HEK293 (cell line): ENCODE data around the gene KDSR.

Source experiments
- CTCF ChIA-PET: fragments of 350-600 bp; formaldehyde crosslinking; extraction: SDS; loops from one replicate; lab custom pipeline; 2021; ENCODE audit warnings: antibody characterized with exemption; lab: Yijun Ruan, JAX
- POLR2A ChIA-PET: fragments of 300-600 bp; formaldehyde crosslinking; extraction: SDS; loops from one replicate; lab custom pipeline; 2020; ENCODE audit warnings: antibody characterized with exemption, inconsistent platforms; lab: Yijun Ruan, JAX
- H3K27ac ChIP-seq: fragments of 200-500 bp; sonication (Bioruptor generic); 2 replicates; pipeline ENCODE4 v1.5.1; 2014; ENCODE audit warnings: low read depth, low read length, control low read depth, inconsistent platforms; ENCODE audit errors: extremely low read depth
- H3K36me3 ChIP-seq, 2 experiments: fragments of 200-500 bp in 1 of 2; sonication (Bioruptor generic) in 1 of 2; 1 replicate in 1 of 2; 2 replicates in 1 of 2; pipeline ENCODE4 v1.5.1; 2014 to 2017; ENCODE audit warnings: inconsistent platforms in 2 of 2, low read length in 2 of 2; ENCODE audit not compliant: control insufficient read depth in 2 of 2, insufficient read depth in 1 of 2
- H3K4me1 ChIP-seq: fragments of 200-500 bp; sonication (Bioruptor generic); 2 replicates; pipeline ENCODE4 v1.5.1; 2014; ENCODE audit warnings: mild to moderate bottlenecking, low read length, inconsistent platforms; ENCODE audit not compliant: control insufficient read depth, insufficient read depth
- H3K4me3 ChIP-seq: 2 replicates; pipeline ENCODE4 v1.5.1; 2011; ENCODE audit warnings: low read depth, mild to moderate bottlenecking, control low read depth, low read length, moderate library complexity
- H3K9me3 ChIP-seq: fragments of 200-500 bp; sonication (Bioruptor generic); 2 replicates; pipeline ENCODE4 v1.5.1; 2014; ENCODE audit warnings: low read depth, low read length, inconsistent platforms; ENCODE audit not compliant: control insufficient read depth, insufficient read depth
- SCRT1 ChIP-seq: fragments of 450-650 bp; formaldehyde crosslinking; IDR thresholded peaks from 2 replicates; pipeline ENCODE4 v1.5.1; 2016; ENCODE audit warnings: missing biosample characterization, missing genetic modification characterization, borderline replicate concordance
- ZNF292 ChIP-seq: fragments of 450-650 bp; formaldehyde crosslinking; IDR thresholded peaks from 2 replicates; pipeline ENCODE4 v1.5.1; 2016; ENCODE audit warnings: low read depth, missing biosample characterization, missing genetic modification characterization, borderline replicate concordance
- ZNF335 ChIP-seq: fragments of 450-650 bp; formaldehyde crosslinking; conservative IDR thresholded peaks from 2 replicates; pipeline ENCODE4 v1.5.1; 2016; ENCODE audit warnings: missing biosample characterization, missing genetic modification characterization
- ZNF433 ChIP-seq: fragments of 450-650 bp; formaldehyde crosslinking; IDR thresholded peaks from 2 replicates; pipeline ENCODE4 v1.5.1; 2016; ENCODE audit warnings: missing biosample characterization, missing genetic modification characterization, low read depth
- ZNF555 ChIP-seq: fragments of 450-650 bp; formaldehyde crosslinking; conservative IDR thresholded peaks from 2 replicates; pipeline ENCODE4 v1.5.1; 2017; ENCODE audit warnings: missing biosample characterization, mild to moderate bottlenecking, missing genetic modification characterization, inconsistent platforms
- ZNF596 ChIP-seq: fragments of 450-650 bp; IDR thresholded peaks from 2 replicates; pipeline ENCODE4 v1.5.0; 2018; ENCODE audit warnings: missing biosample characterization, mild to moderate bottlenecking, missing genetic modification characterization, moderate library complexity
- ZNF623 ChIP-seq: fragments of 450-650 bp; formaldehyde crosslinking; IDR thresholded peaks from 2 replicates; pipeline ENCODE4 v1.5.1; 2016; ENCODE audit warnings: missing biosample characterization, missing genetic modification characterization
- TF ChIP-seq, protein P1 (sequence below): fragments of 450-650 bp; formaldehyde crosslinking; optimal IDR thresholded peaks from 2 replicates; pipeline ENCODE3; 2016; ENCODE audit warnings: missing biosample characterization, mild to moderate bottlenecking, missing genetic modification characterization
- TF ChIP-seq, protein P2 (sequence below): fragments of 450-650 bp; formaldehyde crosslinking; IDR thresholded peaks from 2 replicates; pipeline ENCODE4 v1.5.1; 2017; ENCODE audit warnings: missing biosample characterization, missing genetic modification characterization
- TF ChIP-seq, protein P3 (sequence below): fragments of 450-650 bp; formaldehyde crosslinking; IDR thresholded peaks from 2 replicates; pipeline ENCODE4 v1.5.1; 2016; ENCODE audit warnings: missing biosample characterization, missing genetic modification characterization

KDSR gene

DNA sequence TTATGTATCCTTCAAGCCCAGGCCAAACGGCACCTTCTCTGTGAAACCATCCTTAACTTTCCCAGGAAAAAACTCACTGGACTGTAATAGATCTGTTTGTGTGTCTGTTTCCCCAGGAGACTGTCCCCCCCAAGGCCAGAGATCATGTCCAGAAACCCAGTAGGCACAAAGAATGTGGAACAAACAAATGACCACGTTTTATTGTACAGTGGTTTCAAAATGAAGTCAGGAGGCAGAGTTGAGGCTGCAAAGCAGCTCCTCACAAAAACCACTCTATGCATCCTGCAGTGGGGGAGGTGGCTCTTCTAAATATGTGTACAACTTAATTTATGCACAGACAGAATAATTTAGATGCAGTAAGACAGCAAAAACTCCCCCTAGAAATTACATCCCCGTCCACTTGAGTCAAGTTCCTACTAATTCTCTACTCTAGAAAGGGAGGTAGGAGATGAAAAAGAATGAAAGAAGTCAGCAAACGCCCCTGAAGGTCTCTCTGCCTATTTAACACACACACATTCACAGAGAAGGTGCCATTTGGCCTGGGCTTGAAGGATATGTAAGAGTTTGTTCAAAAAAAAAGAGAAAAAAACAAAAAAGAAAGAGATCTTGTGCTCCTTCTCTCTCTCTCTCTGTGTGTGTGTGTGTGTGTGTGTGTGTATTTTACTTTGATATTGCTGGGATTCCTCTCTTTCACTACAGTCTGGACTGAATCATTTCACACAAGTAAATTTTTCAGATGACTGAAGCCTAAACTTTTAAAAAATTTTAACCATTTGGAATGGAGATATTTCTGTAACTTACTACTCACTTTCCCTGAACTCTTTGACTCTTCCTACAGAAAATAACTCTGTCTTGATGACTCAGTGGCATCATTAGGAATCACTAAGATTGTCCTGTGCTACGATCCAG, 66.9 kb downstream of the KDSR start:
- POLR2A ChIA-PET, result no interaction called here
- H3K4me3 ChIP-seq, result no peak overlapping the region
- CTCF ChIA-PET, result interaction anchor here (0.7 to 1.0 kb wide), 3 partner anchors 43 to 715 kb away, joined by 3 to 4 read pairs (median 3); no protein-coding TSS in a partner anchor
- H3K9me3 ChIP-seq, result no peaks in the 10 kb centered on the region
- H3K36me3 ChIP-seq, result no peaks in the 10 kb centered on the region
- no peak overlapping the region for H3K27ac ChIP-seq
- no peak for TF ChIP-seq ZNF555
- peaks cover 14% of the 10 kb centered on the region for H3K4me1 ChIP-seq

DNA sequence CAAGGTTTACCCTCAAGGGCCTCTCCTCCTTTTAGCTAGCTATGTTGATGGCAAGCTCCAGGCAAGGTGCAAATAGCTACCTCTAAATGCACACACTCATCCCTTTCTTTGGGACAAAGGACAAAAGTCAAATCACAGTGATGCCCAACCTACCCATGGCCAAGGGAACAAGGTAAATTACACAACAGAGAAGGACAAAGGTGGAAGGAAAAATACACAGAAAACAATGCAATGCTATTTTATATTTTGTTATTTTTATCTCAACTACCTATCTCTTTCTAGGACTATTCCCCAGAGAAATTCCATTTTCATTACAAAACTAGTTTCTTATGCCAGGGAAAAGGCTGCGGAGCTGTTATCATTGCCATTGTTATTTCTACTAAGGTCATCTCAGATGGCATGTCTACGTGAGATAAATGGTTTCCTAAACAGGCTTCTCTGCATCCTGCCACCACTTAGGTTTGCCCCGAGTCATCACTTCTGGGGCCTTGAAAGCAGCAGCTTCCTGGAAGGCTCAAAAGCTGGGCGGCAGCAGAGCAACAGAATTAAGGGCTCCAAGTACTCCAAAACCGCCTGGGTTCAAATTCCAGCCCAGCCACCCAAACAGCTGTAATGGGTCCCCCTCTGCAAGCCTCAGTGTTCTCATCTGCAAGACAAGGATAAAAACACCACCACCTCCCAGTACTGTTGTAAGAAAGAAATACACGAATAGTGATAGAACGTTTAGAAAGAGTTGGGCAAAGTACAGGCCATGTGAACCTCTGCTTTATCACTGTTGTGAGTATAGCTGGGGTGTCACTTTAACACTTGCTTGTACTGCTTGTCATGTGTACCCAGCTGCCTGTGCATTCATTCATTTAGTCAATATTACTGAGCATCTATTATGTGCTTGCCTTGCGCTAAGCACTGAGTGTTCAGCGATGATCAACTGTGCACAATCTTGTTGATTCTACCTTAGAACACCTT, 68.3 kb downstream of the KDSR start:
- H3K4me3 ChIP-seq, result no peak overlapping the region
- no peak overlapping the region for H3K27ac ChIP-seq
- H3K36me3 ChIP-seq, result no peaks in the 10 kb centered on the region
- ChIA-PET CTCF (interaction anchor here (0.8 to 1.0 kb wide), 5 partner anchors 19 to 713 kb away, joined by 3 to 4 read pairs (median 3); no protein-coding TSS in a partner anchor), POLR2A (no interaction called here)
- no peak for TF ChIP-seq ZNF433 (tag by site-specific recombination)
- TF ChIP-seq, protein P1, sequence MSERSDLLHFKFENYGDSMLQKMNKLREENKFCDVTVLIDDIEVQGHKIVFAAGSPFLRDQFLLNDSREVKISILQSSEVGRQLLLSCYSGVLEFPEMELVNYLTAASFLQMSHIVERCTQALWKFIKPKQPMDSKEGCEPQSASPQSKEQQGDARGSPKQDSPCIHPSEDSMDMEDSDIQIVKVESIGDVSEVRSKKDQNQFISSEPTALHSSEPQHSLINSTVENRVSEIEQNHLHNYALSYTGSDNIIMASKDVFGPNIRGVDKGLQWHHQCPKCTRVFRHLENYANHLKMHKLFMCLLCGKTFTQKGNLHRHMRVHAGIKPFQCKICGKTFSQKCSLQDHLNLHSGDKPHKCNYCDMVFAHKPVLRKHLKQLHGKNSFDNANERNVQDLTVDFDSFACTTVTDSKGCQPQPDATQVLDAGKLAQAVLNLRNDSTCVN, result no peak
- no peak for TF ChIP-seq ZNF623
- TF ChIP-seq ZNF292 (tag by site-specific recombination), result no peak
- TF ChIP-seq, protein P2, sequence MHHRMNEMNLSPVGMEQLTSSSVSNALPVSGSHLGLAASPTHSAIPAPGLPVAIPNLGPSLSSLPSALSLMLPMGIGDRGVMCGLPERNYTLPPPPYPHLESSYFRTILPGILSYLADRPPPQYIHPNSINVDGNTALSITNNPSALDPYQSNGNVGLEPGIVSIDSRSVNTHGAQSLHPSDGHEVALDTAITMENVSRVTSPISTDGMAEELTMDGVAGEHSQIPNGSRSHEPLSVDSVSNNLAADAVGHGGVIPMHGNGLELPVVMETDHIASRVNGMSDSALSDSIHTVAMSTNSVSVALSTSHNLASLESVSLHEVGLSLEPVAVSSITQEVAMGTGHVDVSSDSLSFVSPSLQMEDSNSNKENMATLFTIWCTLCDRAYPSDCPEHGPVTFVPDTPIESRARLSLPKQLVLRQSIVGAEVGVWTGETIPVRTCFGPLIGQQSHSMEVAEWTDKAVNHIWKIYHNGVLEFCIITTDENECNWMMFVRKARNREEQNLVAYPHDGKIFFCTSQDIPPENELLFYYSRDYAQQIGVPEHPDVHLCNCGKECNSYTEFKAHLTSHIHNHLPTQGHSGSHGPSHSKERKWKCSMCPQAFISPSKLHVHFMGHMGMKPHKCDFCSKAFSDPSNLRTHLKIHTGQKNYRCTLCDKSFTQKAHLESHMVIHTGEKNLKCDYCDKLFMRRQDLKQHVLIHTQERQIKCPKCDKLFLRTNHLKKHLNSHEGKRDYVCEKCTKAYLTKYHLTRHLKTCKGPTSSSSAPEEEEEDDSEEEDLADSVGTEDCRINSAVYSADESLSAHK (tag by site-specific recombination), result no peak
- TF ChIP-seq, protein P3, sequence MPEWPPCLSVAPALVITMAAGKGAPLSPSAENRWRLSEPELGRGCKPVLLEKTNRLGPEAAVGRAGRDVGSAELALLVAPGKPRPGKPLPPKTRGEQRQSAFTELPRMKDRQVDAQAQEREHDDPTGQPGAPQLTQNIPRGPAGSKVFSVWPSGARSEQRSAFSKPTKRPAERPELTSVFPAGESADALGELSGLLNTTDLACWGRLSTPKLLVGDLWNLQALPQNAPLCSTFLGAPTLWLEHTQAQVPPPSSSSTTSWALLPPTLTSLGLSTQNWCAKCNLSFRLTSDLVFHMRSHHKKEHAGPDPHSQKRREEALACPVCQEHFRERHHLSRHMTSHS (tag by site-specific recombination), result no peak
- H3K9me3 ChIP-seq, result no peaks in the 10 kb centered on the region
- peaks cover 14% of the 10 kb centered on the region for H3K4me1 ChIP-seq

DNA sequence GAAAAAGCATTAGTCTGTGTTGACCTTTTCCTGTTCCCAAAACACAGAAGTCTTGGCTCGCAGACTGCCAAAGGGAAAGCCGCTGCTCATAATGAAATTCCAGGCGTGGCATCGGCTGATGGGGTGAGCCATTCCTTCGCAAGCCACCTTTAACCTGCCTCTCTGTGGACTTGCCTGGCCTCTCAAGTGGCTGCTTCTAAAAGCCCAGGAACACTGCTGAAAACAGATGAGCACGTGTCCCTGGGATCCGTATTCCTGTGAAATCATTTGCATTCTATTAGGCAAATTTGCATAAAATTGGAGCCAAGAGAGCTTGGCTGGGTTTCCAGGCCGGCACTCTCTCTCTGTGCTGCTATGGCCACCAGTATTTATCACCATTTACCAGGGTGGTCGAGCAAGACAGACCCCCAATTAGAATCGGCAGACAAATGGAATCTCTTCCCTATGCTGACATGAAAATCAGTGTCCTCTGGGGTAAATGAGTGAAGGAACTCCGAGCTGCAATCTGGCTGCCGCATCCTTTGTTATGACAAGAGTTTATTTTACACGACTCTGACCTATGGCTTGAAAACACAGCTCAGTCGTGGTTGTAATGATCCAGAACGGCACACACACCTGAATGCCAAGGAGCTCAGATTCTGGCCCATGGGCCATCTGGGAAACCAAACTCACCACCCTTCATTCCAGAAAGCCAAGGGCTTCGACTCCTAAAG, 69.2 kb downstream of the KDSR start:
- CTCF ChIA-PET, result interaction anchor here (0.8 to 1.0 kb wide), 2 partner anchors 21 to 178 kb away, joined by 3 read pairs; no protein-coding TSS in a partner anchor
- TF ChIP-seq ZNF335, result no peak
- no peak for TF ChIP-seq SCRT1 (tag by site-specific recombination)
- TF ChIP-seq ZNF596 (tag by site-specific recombination), result no peak
- TF ChIP-seq, all 188 proteins: peak for 0
- no peaks in the 10 kb centered on the region for H3K9me3 ChIP-seq
- H3K4me3 ChIP-seq, result no peak overlapping the region
- H3K36me3 ChIP-seq, result no peaks in the 10 kb centered on the region
- POLR2A ChIA-PET, result no interaction called here
- H3K27ac ChIP-seq, result no peak overlapping the region
- peaks cover 7% of the 10 kb centered on the region for H3K4me1 ChIP-seq
